ENCODE measurements around the gene NUBP2. TPM values are rescaled to one million over a fixed set of nuclear protein-coding genes. Genes with fewer than 3 reads are reported as not detected.

Gene NUBP2
- total RNA-seq, 1 experiment from 2014 or later, result 89.2 TPM

GRCh38 chr16:1751946-1752345 is 30.8 kb upstream of the NUBP2 start:
- DNase-seq (ENCODE audit: low spot score) (no peak), ATAC-seq (no peak)
- Mint-ChIP-seq H3K9me3 (no peaks in the 10 kb centered on the region), H3K4me1 (no peaks in the 10 kb centered on the region), H3K4me3 (no peak overlapping the region), H3K27me3 (ENCODE audit: low read depth) (no peaks in the 10 kb centered on the region), H3K36me3 (peaks cover 16% of the 10 kb centered on the region), H3K27ac (no peak overlapping the region)
- ChIA-PET POLR2A (interaction anchor here (0.5 kb wide), 1 partner anchor 335 kb away, joined by 3 read pairs; no protein-coding TSS in a partner anchor), CTCF (interaction anchor here (1.8 to 2.0 kb wide), 2 partner anchors 28 to 46 kb away, joined by 6 to 8 read pairs; partner anchors contain the start of gene MAPK8IP3)
- TF ChIP-seq ATF2 (CRISPR knock-in tag; IDR thresholded peaks at IDR 0.05; ENCODE audit: borderline replicate concordance, low read depth), result no peak
- TF ChIP-seq, protein P1, sequence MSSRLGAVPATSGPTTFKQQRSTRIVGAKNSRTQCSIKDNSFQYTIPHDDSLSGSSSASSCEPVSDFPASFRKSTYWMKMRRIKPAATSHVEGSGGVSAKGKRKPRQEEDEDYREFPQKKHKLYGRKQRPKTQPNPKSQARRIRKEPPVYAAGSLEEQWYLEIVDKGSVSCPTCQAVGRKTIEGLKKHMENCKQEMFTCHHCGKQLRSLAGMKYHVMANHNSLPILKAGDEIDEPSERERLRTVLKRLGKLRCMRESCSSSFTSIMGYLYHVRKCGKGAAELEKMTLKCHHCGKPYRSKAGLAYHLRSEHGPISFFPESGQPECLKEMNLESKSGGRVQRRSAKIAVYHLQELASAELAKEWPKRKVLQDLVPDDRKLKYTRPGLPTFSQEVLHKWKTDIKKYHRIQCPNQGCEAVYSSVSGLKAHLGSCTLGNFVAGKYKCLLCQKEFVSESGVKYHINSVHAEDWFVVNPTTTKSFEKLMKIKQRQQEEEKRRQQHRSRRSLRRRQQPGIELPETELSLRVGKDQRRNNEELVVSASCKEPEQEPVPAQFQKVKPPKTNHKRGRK (CRISPR knock-in tag; IDR thresholded peaks at IDR 0.05; ENCODE audit: borderline replicate concordance), result no peak
- no peak for TF ChIP-seq ERG (CRISPR knock-in tag; IDR thresholded peaks at IDR 0.05)
- TF ChIP-seq NFYB (CRISPR knock-in tag; conservative IDR thresholded peaks at IDR 0.05; ENCODE audit: low read depth), result no peak
- no peak for TF ChIP-seq CBFB (CRISPR knock-in tag; IDR thresholded peaks at IDR 0.05; ENCODE audit: low read depth)
- TF ChIP-seq ZNF671 (CRISPR knock-in tag; IDR thresholded peaks at IDR 0.05), result no peak
- TF ChIP-seq, protein P2, sequence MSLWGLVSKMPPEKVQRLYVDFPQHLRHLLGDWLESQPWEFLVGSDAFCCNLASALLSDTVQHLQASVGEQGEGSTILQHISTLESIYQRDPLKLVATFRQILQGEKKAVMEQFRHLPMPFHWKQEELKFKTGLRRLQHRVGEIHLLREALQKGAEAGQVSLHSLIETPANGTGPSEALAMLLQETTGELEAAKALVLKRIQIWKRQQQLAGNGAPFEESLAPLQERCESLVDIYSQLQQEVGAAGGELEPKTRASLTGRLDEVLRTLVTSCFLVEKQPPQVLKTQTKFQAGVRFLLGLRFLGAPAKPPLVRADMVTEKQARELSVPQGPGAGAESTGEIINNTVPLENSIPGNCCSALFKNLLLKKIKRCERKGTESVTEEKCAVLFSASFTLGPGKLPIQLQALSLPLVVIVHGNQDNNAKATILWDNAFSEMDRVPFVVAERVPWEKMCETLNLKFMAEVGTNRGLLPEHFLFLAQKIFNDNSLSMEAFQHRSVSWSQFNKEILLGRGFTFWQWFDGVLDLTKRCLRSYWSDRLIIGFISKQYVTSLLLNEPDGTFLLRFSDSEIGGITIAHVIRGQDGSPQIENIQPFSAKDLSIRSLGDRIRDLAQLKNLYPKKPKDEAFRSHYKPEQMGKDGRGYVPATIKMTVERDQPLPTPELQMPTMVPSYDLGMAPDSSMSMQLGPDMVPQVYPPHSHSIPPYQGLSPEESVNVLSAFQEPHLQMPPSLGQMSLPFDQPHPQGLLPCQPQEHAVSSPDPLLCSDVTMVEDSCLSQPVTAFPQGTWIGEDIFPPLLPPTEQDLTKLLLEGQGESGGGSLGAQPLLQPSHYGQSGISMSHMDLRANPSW (CRISPR knock-in tag; conservative IDR thresholded peaks at IDR 0.05; ENCODE audit: low read depth), result no peak
- no peak for TF ChIP-seq TCF7 (CRISPR knock-in tag; IDR thresholded peaks at IDR 0.05; ENCODE audit: low read depth)
- TF ChIP-seq HMGA2 (CRISPR knock-in tag; IDR thresholded peaks at IDR 0.05), result no peak
- TF ChIP-seq, protein P3, sequence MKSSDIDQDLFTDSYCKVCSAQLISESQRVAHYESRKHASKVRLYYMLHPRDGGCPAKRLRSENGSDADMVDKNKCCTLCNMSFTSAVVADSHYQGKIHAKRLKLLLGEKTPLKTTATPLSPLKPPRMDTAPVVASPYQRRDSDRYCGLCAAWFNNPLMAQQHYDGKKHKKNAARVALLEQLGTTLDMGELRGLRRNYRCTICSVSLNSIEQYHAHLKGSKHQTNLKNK (CRISPR knock-in tag; IDR thresholded peaks at IDR 0.05), result no peak
- TF ChIP-seq, protein P4, sequence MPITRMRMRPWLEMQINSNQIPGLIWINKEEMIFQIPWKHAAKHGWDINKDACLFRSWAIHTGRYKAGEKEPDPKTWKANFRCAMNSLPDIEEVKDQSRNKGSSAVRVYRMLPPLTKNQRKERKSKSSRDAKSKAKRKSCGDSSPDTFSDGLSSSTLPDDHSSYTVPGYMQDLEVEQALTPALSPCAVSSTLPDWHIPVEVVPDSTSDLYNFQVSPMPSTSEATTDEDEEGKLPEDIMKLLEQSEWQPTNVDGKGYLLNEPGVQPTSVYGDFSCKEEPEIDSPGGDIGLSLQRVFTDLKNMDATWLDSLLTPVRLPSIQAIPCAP (CRISPR knock-in tag; IDR thresholded peaks at IDR 0.05), result no peak
- TF ChIP-seq, protein P5, sequence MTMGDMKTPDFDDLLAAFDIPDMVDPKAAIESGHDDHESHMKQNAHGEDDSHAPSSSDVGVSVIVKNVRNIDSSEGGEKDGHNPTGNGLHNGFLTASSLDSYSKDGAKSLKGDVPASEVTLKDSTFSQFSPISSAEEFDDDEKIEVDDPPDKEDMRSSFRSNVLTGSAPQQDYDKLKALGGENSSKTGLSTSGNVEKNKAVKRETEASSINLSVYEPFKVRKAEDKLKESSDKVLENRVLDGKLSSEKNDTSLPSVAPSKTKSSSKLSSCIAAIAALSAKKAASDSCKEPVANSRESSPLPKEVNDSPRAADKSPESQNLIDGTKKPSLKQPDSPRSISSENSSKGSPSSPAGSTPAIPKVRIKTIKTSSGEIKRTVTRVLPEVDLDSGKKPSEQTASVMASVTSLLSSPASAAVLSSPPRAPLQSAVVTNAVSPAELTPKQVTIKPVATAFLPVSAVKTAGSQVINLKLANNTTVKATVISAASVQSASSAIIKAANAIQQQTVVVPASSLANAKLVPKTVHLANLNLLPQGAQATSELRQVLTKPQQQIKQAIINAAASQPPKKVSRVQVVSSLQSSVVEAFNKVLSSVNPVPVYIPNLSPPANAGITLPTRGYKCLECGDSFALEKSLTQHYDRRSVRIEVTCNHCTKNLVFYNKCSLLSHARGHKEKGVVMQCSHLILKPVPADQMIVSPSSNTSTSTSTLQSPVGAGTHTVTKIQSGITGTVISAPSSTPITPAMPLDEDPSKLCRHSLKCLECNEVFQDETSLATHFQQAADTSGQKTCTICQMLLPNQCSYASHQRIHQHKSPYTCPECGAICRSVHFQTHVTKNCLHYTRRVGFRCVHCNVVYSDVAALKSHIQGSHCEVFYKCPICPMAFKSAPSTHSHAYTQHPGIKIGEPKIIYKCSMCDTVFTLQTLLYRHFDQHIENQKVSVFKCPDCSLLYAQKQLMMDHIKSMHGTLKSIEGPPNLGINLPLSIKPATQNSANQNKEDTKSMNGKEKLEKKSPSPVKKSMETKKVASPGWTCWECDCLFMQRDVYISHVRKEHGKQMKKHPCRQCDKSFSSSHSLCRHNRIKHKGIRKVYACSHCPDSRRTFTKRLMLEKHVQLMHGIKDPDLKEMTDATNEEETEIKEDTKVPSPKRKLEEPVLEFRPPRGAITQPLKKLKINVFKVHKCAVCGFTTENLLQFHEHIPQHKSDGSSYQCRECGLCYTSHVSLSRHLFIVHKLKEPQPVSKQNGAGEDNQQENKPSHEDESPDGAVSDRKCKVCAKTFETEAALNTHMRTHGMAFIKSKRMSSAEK (CRISPR knock-in tag; IDR thresholded peaks at IDR 0.05; ENCODE audit: borderline replicate concordance), result no peak
- no peak for TF ChIP-seq ATF1 (CRISPR knock-in tag; IDR thresholded peaks at IDR 0.05)
- no peak for TF ChIP-seq ESRRA (CRISPR knock-in tag; IDR thresholded peaks at IDR 0.05; ENCODE audit: borderline replicate concordance)
